Activated CD4-positive, CD25-positive, alpha-beta regulatory T cell (primary cell): ENCODE results near the gene FLNC.

Source experiments
- DNase-seq, 4 experiments: peaks; one replicate each; lab custom pipeline; 2025; lab: John Stamatoyannopoulos, UW

The FLNC gene

DNA sequence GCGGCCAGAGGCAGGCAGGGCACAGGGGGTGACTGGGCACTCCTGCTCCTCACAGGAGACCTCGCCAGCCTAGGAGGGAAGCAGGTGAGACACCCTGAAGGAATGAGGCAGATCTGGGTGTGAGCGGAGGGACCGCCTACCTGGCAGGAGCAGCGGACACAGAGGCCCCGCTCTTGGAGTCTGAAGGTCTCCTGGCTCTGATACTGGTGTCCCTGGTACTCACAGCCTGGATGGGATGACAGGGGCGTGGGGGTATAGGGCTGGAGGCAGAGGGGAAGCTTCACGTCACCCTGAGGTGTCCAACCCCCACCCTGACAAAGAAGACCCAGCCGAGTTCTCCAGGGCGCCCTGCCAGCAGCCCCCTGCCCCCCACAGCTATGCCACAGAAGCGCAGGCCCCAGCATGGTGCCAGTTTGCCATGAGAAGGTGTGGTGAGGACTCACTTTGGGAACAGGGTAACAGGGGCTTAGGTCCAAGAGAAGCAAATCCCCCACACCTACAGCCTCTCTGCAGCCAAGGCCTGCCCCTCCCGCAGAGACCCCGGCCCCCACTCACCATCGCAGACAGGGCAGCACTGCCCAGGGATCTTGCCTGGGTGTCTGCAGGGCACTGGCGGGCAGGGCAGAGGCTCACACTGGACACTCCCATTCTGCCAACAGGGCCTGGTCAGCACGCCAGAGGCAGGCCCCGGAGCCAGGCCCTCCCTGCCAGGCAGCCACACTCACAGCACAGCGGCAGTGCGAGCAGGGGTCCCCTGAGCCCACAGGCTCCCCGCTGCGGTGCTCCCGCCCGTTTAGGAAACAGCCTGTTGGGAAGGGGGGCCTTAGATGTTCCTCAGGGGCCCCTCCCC, 63.3 kb downstream of the FLNC start:
- no peak for DNase-seq

DNA sequence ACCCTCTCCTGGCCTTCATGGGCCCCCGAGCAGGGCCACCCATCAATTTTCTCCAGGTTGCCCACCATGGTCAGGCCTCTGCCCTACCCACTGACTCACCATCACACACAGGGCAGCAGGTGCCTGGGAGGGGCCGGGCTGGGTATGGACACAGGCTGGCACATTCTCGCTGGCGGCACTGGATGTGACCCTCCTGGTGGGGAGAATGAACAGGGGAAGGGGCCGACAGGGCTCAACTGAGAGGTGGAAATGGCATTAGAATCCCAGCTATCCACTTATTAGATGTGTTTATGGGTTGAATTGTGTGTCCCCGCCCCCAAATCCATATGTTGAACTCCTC, 63.9 kb downstream of the FLNC start:
- no peak for DNase-seq

DNA sequence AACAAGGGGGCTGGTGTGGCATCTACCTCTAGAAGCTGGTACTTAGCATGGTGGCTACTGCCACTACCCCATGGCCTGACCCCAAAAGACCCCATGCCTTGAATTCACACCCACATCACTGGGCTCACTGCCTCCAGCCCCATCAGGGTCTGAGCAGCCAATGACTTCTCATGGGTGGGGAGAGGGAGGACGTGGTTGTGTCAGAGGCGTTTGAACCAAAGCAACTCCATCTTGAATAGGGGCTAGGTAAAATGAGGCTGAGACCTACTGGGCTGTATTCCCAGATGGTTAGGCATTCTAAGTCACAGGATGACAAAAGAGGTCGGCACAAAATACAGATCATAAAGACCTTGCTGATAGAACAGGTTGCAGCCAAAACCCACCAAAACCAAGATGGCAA, 65.1 kb downstream of the FLNC start:
- DNase-seq = no peak

DNA sequence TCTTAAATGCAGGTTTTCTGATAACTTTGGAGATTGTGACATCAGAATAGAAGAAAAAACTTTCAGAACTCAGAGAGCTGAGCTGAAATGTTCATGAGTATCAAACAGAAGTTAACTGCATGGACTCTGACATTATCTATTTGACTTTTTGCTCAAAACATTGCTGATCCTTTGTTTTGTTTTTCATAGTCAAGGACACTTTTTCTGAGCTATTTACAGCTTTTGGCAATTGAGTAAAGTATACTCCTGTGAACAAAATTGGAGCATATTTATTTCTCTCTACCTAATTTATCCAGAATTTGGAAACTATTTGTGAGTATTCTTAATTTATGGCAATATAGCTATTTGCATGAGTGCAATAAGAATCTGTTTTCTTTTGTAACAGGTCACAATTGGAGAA, 69.2 kb downstream of the FLNC start:
- DNase-seq = no peak

DNA sequence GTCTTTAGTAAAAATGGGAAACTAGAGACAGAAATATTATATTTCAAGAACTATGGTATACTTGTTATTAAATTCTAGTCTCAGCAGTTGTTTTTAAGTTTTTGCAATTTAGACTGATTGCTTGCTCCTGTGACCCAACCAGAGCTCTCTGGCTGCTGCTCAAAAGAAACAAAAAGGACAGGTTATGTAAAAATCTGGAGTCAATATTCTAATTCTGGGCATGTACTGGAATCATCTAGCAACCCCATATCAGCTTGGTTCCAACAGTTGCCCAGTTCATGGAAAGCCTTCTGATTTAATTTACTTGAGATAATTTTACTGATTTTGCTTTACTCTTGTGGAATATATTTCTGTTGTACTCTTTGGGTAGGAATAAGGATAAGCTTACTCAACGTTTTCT, 70.0 kb downstream of the FLNC start:
- no peak for DNase-seq

DNA sequence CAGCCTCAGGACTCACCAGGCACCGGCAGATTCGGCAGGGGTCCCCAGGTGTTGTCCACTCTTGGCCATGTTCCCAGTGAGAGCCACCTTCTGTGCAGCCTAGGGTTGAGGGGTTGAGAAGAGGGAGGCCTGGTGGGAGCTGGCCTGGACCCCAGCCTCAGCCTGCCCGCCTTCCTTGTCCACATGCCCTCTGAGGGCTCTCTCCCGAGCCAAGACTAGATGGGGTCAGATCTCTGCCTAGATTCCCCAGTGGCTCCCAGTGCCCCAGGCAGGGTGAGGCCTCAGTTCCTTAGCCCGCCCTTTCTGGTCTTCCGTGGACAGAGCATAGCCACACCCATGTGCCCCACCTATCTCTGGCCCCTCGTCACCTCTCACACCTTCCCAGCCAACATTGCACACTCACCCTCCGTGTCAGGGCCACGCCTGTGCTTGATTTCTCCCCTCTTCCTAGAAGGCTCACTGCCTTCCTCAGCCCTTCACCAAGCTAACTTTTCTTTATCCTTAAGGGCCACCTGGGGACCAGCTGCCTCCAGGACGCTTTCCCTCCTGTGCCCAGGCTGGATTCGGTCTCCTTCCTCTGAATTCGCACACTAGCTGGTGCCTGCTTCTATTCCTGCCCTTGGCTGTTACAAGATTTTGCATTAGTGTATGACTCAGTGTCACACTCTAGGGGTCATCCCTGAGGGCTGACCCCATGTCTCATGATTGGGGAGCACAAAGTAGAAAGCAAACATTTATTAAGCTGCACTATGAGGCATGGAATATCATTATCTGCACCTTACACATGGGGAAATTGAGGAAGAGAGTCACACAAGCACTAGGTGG, 72.8 kb downstream of the FLNC start:
- no peak for DNase-seq

DNA sequence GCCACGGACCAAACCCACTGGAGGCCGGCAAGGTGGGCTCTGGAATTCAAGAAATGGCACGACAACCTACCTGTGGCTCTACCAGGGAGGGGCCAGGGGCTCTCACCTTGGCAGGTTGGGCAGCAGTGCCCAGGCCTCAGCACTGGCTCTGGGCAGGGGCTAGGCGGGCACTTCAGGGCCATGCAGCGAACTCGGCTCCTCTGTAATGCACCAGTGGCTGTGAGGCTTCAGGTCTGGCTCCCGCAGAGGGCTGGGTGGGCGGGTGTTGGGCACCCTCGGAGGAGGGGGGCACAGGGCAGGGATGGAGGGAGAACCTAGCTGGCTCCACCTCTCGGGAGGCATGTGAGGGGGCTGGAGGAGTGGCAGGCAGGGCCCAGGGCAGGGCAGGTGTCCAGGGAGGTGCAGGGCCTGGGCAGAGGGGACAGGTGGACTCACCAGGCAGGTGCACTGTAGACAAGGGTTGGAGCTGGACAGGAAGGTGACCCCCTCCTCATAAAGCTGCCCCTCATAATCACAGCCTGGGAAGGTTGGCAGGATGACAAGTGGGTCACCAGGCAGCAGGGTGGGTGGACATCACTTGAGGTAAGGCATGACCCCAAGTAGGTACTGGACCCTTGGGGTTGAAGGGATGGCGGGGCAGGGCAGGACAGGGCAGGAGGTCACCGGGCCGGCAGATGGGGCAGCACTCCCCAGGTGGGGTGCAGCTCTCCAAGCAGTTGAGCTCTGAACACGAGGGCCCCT, 73.6 kb downstream of the FLNC start:
- no peak for DNase-seq

DNA sequence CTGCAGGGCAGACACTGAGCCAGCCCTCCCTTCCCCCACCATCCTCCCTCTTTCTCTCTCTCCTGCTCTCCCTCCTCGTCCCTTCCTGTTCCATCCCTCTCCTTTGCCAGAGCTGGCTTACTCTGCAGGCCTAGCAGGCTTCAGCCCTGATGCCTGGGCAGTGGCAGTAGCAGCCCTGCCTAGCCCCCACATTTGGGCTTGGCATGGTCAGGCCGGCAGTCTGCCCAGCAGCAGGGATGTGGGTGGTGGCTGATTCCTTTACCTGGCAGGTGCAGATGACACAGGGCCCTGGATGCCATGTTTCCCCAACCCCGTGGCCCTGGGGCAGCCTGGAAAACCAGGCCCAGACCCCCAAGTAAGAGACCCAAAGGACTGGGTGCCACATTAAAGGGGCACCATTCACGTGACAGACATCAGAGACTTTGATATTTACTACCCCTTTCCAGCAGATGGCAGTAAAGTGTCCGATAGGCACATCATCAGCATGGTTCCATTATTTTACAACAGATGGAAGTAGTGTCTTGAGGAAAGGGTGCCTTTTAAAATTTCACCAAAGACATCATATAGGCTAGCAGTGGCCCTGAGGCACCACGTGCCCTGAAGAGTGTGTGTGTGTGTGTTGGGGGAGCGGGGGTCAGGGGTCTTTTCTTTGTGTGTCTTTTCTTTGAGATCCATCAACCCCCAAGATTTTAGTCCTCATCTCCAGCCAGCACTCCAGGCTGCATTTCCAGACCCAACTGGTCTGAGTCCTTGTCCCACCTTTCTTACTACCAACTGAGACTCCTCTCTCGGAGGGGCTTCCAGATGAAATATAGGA, 74.4 kb downstream of the FLNC start:
- DNase-seq = no peak

DNA sequence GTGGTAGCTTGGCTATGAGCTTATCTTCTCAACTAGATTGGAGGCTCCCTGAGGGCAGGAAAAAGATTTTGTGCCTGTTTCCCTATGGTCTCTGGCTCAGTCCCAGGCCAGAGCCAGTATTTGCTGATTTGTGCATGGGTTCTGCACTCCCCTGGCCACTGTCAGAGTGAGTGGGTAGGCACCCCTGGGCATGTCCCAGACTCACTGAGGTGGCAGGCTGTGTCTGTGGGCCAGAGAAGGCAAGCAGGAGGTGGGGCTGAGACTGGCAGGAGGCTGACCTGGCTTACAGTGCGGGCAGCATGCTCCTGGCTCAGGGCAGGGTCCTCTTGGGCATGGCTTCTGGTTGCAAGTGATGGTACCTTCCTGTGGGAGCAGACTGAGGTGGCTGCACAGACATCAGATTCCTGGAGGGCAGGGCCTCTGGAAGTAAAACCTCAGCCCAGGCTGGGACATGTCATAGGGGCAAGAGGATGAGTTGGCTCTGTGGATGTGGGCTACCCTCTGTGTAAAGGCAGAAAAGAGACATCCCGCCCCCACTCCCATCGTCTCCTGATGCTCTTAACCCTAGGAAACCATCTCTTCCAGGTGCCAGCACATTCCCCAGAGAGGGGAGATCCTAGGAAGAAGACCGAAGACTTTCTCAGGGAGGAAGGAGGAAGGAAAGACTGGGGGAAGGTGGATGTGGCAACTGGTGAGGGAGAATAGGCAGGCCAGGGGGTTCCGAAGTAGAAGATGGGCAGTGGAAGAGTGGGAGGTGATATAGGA, 76.0 kb downstream of the FLNC start:
- DNase-seq = no peak

DNA sequence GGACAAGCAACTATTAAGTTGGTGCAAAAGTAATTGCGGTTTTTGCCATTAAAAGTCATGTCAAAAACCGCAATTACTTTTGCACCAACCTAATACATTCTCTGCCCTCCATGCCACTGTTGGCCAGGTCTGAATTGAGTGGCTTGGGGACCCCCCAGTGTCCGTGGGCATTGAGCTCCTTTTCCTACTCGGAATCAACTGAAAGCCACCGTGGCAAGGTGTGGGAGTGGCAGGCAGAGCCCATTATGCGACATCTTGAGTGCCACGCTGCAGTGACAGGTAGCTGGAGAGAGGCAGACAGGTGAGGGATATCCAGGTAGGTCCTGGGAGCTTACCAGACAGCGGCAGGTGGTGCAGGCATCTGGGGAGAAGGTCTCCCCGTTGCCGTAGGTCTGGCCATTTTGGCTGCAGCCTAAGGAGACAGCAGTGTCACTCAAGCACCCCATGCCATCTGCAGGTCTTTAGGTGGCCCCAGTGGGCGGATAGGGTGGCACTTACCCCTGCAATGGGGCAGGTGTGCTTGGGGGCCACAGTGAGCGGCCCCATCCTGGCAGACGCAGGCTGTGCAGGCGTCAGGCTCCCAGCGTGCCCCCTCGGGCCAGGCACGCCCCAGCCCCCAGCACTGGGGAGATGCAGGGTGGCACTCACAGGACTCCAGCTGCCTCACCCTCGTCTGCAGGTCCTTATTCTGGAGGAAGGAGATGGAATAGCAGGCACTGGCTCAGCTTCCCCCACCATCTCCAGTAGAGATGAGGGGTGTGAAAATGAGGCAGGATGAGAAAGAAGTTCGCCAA, 76.8 kb downstream of the FLNC start:
- DNase-seq = no peak
